HepG2 (cell line): ENCODE data around the gene PPRC1. TPM values are rescaled to one million over a fixed set of nuclear protein-coding genes. Genes with fewer than 3 reads are reported as not detected.

Experiments used
- ATAC-seq: fragments of 200-7000 bp; cut with Tn5 transposase; 3 replicates; pipeline ENCODE4 v1.9.1; 2020; ENCODE audit warnings: mild to moderate bottlenecking, moderate library complexity
- BruUV-seq: library from RNA; stranded (reverse); fragments of 400-500 nt; replicated peaks from 2 replicates; lab custom pipeline; 2021; lab: Mats Ljungman, UMichigan
- CTCF ChIA-PET: fragments of 300-600 bp; formaldehyde crosslinking; extraction: SDS; loops from one replicate; lab custom pipeline; 2021; ENCODE audit warnings: low total read pairs, inconsistent platforms, low intra/inter-chr PET ratio; lab: Yijun Ruan, JAX
- POLR2A ChIA-PET: fragments of 350-600 bp; sonication (Branson Sonifier 250); formaldehyde crosslinking; loops from one replicate; lab custom pipeline; 2020; ENCODE audit warnings: antibody characterized with exemption, inconsistent platforms; lab: Yijun Ruan, JAX
- DNase-seq: peaks from one replicate; pipeline ENCODE4 v3.0.0-alpha.2; 2015; ENCODE audit warnings: low spot score
- FAIRE-seq: peaks from 3 replicates; lab custom pipeline; 2011; peaks lifted over from hg19 to GRCh38; lab: Jason Lieb, UNC
- H2AFZ ChIP-seq: one replicate; pipeline ENCODE4 v1.6.1; 2011; ENCODE audit warnings: low read length, inconsistent platforms
- H3K27ac ChIP-seq: fragments of 300-600 bp; 3 replicates; pipeline ENCODE4 v1.8.0; 2011; ENCODE audit warnings: mixed run types, mild to moderate bottlenecking, mixed read lengths, low read length, inconsistent platforms; ENCODE audit not compliant: insufficient read depth; ENCODE audit errors: extremely low read length
- H3K27me3 ChIP-seq, 2 experiments: fragments of 200-600 bp in 1 of 2; 2 replicates in 1 of 2; 3 replicates in 1 of 2; pipeline versions ENCODE4 v1.6.0 to v1.8.0; 2011; ENCODE audit warnings: low read length in 2 of 2, mild to moderate bottlenecking in 2 of 2, moderate library complexity in 2 of 2, inconsistent platforms in 1 of 2; ENCODE audit not compliant: insufficient read depth in 2 of 2, control insufficient read depth in 1 of 2
- H3K36me3 ChIP-seq, 2 experiments: fragments of 200-600 bp in 1 of 2; replicated peaks in 1 of 2; 2 replicates in 1 of 2; 3 replicates in 1 of 2; pipeline versions ENCODE4 v1.5.1 to v1.8.0; 2011; ENCODE audit warnings: low read length in 2 of 2, inconsistent platforms in 1 of 2; ENCODE audit not compliant: insufficient read depth in 2 of 2, control insufficient read depth in 1 of 2
- H3K4me1 ChIP-seq: 2 replicates; pipeline ENCODE4 v1.5.1; 2012; ENCODE audit warnings: low read length, inconsistent platforms; ENCODE audit not compliant: insufficient read depth
- H3K4me2 ChIP-seq: 2 replicates; pipeline ENCODE4 v1.6.0; 2011; ENCODE audit warnings: low read depth, low read length, inconsistent platforms
- H3K4me3 ChIP-seq, 3 experiments: fragments of 200-600 bp in 1 of 3; sonication (generic), shearing (Covaris generic) in 1 of 3; replicated peaks in 1 of 3; 2 replicates each; pipeline ENCODE4 v1.5.1; 2011 to 2016; ENCODE audit warnings: low read length in 3 of 3, inconsistent platforms in 2 of 3, low read depth in 2 of 3, mild to moderate bottlenecking in 2 of 3, control low read depth in 1 of 3, mixed read lengths in 1 of 3; ENCODE audit not compliant: insufficient read depth in 1 of 3
- H3K79me2 ChIP-seq: one replicate; pipeline ENCODE4 v1.6.1; 2011; ENCODE audit warnings: low read length, inconsistent platforms; ENCODE audit not compliant: insufficient read depth
- H3K9ac ChIP-seq: 2 replicates; pipeline ENCODE4 v1.6.0; 2011; ENCODE audit warnings: mild to moderate bottlenecking, low read depth, low read length, inconsistent platforms; ENCODE audit not compliant: insufficient read depth
- H3K9me3 ChIP-seq: 2 replicates; pipeline ENCODE4 v1.5.1; 2012; ENCODE audit warnings: mild to moderate bottlenecking, low read length
- H4K20me1 ChIP-seq: 2 replicates; pipeline ENCODE4 v1.6.0; 2011; ENCODE audit warnings: inconsistent platforms, mild to moderate bottlenecking, low read length, moderate library complexity; ENCODE audit not compliant: insufficient read depth
- ATM ChIP-seq: fragments of 450-650 bp; IDR thresholded peaks from 2 replicates; pipeline ENCODE4 v1.7.1; 2017; ENCODE audit warnings: mild to moderate bottlenecking, borderline replicate concordance
- HNF4G ChIP-seq, 2 experiments: sonication (generic) in 1 of 2; formaldehyde crosslinking in 1 of 2; IDR thresholded peaks; 2 replicates each; pipeline versions ENCODE4 v1.4.0 to v1.6.1; 2011 to 2020; ENCODE audit warnings: borderline replicate concordance in 2 of 2, low read depth in 2 of 2, mild to moderate bottlenecking in 2 of 2, low read length in 1 of 2, missing genetic modification reagents in 1 of 2, moderate library complexity in 1 of 2
- JUNB ChIP-seq: sonication (generic); formaldehyde crosslinking; IDR thresholded peaks from 2 replicates; pipeline ENCODE4 v1.8.0; 2022; ENCODE audit warnings: missing genetic modification reagents, mild to moderate bottlenecking, borderline replicate concordance
- MED8 ChIP-seq: sonication (generic); formaldehyde crosslinking; IDR thresholded peaks from 2 replicates; pipeline ENCODE4 v1.8.1; 2023; ENCODE audit warnings: mild to moderate bottlenecking, missing genetic modification reagents; ENCODE audit not compliant: insufficient replicate concordance
- MLLT10 ChIP-seq: sonication (generic); formaldehyde crosslinking; IDR thresholded peaks from 2 replicates; pipeline ENCODE4 v1.4.0; 2020; ENCODE audit warnings: missing genetic modification reagents
- PBX3 ChIP-seq: sonication (generic); formaldehyde crosslinking; IDR thresholded peaks from 2 replicates; pipeline ENCODE4 v1.8.1; 2023; ENCODE audit warnings: missing genetic modification reagents, inconsistent platforms, borderline replicate concordance
- PITX1 ChIP-seq: sonication (generic); formaldehyde crosslinking; IDR thresholded peaks from 2 replicates; pipeline ENCODE4 v1.5.1; 2020; ENCODE audit warnings: mild to moderate bottlenecking, missing genetic modification reagents
- RARA ChIP-seq: IDR thresholded peaks from 2 replicates; pipeline ENCODE4 v1.6.1; 2016; ENCODE audit warnings: missing genetic modification reagents, missing compliant biosample characterization
- SIN3A ChIP-seq: IDR thresholded peaks from 2 replicates; pipeline ENCODE4 v1.6.1; 2011; ENCODE audit warnings: low read depth, mild to moderate bottlenecking, control low read depth, low read length, borderline replicate concordance
- SP2 ChIP-seq: sonication (generic); formaldehyde crosslinking; IDR thresholded peaks from 2 replicates; pipeline ENCODE4 v1.5.1; 2020; ENCODE audit warnings: mild to moderate bottlenecking, missing genetic modification reagents
- USF2 ChIP-seq, 2 experiments: sonication (generic) in 1 of 2; formaldehyde crosslinking in 1 of 2; IDR thresholded peaks; 2 replicates each; pipeline versions ENCODE4 v1.5.1 to v1.6.1; 2011 to 2020; ENCODE audit warnings: borderline replicate concordance in 1 of 2, low read depth in 1 of 2, low read length in 1 of 2, mild to moderate bottlenecking in 1 of 2, missing genetic modification reagents in 1 of 2, moderate library complexity in 1 of 2
- ZNF17 ChIP-seq: sonication (generic); formaldehyde crosslinking; IDR thresholded peaks from 2 replicates; pipeline ENCODE4 v1.5.0; 2020; ENCODE audit warnings: mild to moderate bottlenecking, missing genetic modification reagents
- ZNF263 ChIP-seq: sonication (generic); formaldehyde crosslinking; IDR thresholded peaks from 2 replicates; pipeline ENCODE4 v1.4.0; 2020; ENCODE audit warnings: missing genetic modification reagents
- ZNF430 ChIP-seq: sonication (generic); formaldehyde crosslinking; IDR thresholded peaks from 2 replicates; pipeline ENCODE4 v1.9.0; 2021; ENCODE audit warnings: mild to moderate bottlenecking, missing genetic modification reagents
- ZNF605 ChIP-seq: sonication (generic); formaldehyde crosslinking; IDR thresholded peaks from 2 replicates; pipeline ENCODE4 v1.8.0; 2022; ENCODE audit warnings: mild to moderate bottlenecking, missing genetic modification reagents
- ZNF878 ChIP-seq: sonication (generic); formaldehyde crosslinking; IDR thresholded peaks from 2 replicates; pipeline ENCODE4 v1.8.1; 2023; ENCODE audit warnings: mild to moderate bottlenecking, missing genetic modification reagents, moderate library complexity
- WGBS: methylation state at CpG from one replicate; pipeline ENCODE4 v1.1.6; 2017; ENCODE audit warnings: low lambda C conversion rate; 5-methylcytosine and 5-hydroxymethylcytosine counted together
- in situ Hi-C: cut with HindIII; loops from 2 replicates; pipeline ENCODE4 v1.10.0; 2017; ENCODE audit warnings: low pct_unique_long_range_greater_than_20kb; ENCODE audit not compliant: extremely low pct_ligation_motif_present
- intact Hi-C: fragments of 100-400 bp; cut with micrococcal nuclease; formaldehyde crosslinking; loops from one replicate; pipeline ENCODE4 v1.10.0; 2022; ENCODE audit not compliant: unreplicated experiment
- polyA plus RNA-seq, 8 experiments: library from polyadenylated mRNA; depleted of rRNA in 3 of 8; stranded (reverse) in 7 of 8; unstranded in 1 of 8; fragments of >200 nt; fragmentation: Illumina TruSeq in 4 of 8; extraction: Trizol in 4 of 8; gene quantifications; 2 replicates each; pipeline versions ENCODE4 v1.2.1 to v1.2.3, GENCODE V29; 2011 to 2016; ENCODE audit warnings: low read depth in 4 of 8, missing spikeins in 1 of 8, mixed read lengths in 1 of 8; ENCODE audit not compliant: insufficient read depth in 1 of 8
- total RNA-seq, 5 experiments: library from RNA; depleted of rRNA; stranded (reverse); fragments of >200 nt; fragmentation: Illumina TruSeq; extraction: Trizol; gene quantifications; 2 replicates each; pipeline ENCODE4 v1.2.3, GENCODE V29; 2016; ENCODE audit warnings: low read depth in 1 of 5

The PPRC1 gene
- total and polyA plus RNA-seq, 2 of the 13 experiments (the other 11 are each of a cell fraction or from before 2014, with no cell fraction given), result 18.7 to 24.2 TPM

- DNase-seq, result no peak
- Histone ChIP-seq H4K20me1 (no peaks in the 10 kb centered on the region), H3K79me2 (no peaks in the 10 kb centered on the region), H3K27ac (no peak overlapping the region), H3K9me3 (no peaks in the 10 kb centered on the region), H3K4me1 (no peaks in the 10 kb centered on the region), H3K36me3 (peaks cover 0 to 3% of the 10 kb centered on the region in 2 experiments; a peak in 2 of 5 replicates)
- no TSS peak for BruUV-seq
- POLR2A ChIA-PET, result interaction anchor here (3.5 kb wide), 1 partner anchor 12 kb away, joined by 28 read pairs; no protein-coding TSS in a partner anchor
- intact Hi-C loops, result no loop called here
- CTCF ChIA-PET, result no interaction called here
- no peak for TF ChIP-seq SP2 (CRISPR knock-in tag)
- TF ChIP-seq, all 625 proteins: peak for 0
- no peak overlapping the region for H3K4me3 ChIP-seq
- no peak overlapping the region for H3K4me2 ChIP-seq
- H2AFZ ChIP-seq, result no peak overlapping the region
- 25% methylated on average over 1 of the region's 1 CpG for WGBS
- no peak for ATAC-seq
- H3K27me3 ChIP-seq, result no peaks in the 10 kb centered on the region
- in situ Hi-C loops, result no loop called here
- no peak overlapping the region for H3K9ac ChIP-seq
- no peak for FAIRE-seq
Measured at GRCh38 chr10:102102421-102102820, 30.4 kb upstream of the PPRC1 start.

GRCh38 chr10:102106998-102107397, 25.8 kb upstream of the PPRC1 start:
- Histone ChIP-seq H3K79me2 (no peaks in the 10 kb centered on the region), H3K9ac (no peak overlapping the region), H3K27me3 (no peaks in the 10 kb centered on the region), H3K9me3 (no peaks in the 10 kb centered on the region), H3K36me3 (peaks cover 28 to 42% of the 10 kb centered on the region in 2 experiments), H3K4me1 (peaks cover under 1% of the 10 kb centered on the region), H3K4me2 (no peak overlapping the region), H2AFZ (no peak overlapping the region), H3K27ac (no peak overlapping the region), H4K20me1 (peaks cover 4% of the 10 kb centered on the region; the same call in 1 of the 2 replicates), H3K4me3 (no peak overlapping the region)
- in situ Hi-C loops (no loop called here), intact Hi-C loops (no loop called here)
- POLR2A ChIA-PET, result no interaction called here
- no TSS peak for BruUV-seq
- ATAC-seq (no peak), DNase-seq (no peak), FAIRE-seq (no peak)
- CTCF ChIA-PET, result no interaction called here
- 95% methylated on average over 2 of the region's 2 CpGs for WGBS
- TF ChIP-seq RARA (no peak), ATM (no peak), PITX1 (CRISPR knock-in tag) (no peak), SIN3A (no peak), ZNF17 (CRISPR knock-in tag) (no peak), ZNF605 (no peak), USF2 (IDR thresholded peaks at IDR 0.05; ENCODE audit: low read depth, low read length) (no peak), USF2 (CRISPR knock-in tag; IDR thresholded peaks at IDR 0.05; ENCODE audit: borderline replicate concordance) (no peak), MLLT10 (CRISPR knock-in tag) (no peak), JUNB (CRISPR knock-in tag) (no peak), ZNF263 (CRISPR knock-in tag) (no peak), ZNF430 (CRISPR knock-in tag) (no peak), ZNF878 (CRISPR knock-in tag) (no peak), PBX3 (no peak), MED8 (CRISPR knock-in tag) (no peak), HNF4G (IDR thresholded peaks at IDR 0.05; ENCODE audit: borderline replicate concordance, low read depth, low read length) (no peak), HNF4G (CRISPR knock-in tag; IDR thresholded peaks at IDR 0.05; ENCODE audit: borderline replicate concordance, low read depth) (no peak)
